SKM-1 treated with dmso at 0.1 percent for 144 hours (cell line): Measurements from ENCODE around the gene BICRAL.

Source experiments
- DNase-seq: peaks from one replicate; lab custom pipeline; 2025; ENCODE audit not compliant: unreplicated experiment; lab: John Stamatoyannopoulos, UW

Gene BICRAL

DNA sequence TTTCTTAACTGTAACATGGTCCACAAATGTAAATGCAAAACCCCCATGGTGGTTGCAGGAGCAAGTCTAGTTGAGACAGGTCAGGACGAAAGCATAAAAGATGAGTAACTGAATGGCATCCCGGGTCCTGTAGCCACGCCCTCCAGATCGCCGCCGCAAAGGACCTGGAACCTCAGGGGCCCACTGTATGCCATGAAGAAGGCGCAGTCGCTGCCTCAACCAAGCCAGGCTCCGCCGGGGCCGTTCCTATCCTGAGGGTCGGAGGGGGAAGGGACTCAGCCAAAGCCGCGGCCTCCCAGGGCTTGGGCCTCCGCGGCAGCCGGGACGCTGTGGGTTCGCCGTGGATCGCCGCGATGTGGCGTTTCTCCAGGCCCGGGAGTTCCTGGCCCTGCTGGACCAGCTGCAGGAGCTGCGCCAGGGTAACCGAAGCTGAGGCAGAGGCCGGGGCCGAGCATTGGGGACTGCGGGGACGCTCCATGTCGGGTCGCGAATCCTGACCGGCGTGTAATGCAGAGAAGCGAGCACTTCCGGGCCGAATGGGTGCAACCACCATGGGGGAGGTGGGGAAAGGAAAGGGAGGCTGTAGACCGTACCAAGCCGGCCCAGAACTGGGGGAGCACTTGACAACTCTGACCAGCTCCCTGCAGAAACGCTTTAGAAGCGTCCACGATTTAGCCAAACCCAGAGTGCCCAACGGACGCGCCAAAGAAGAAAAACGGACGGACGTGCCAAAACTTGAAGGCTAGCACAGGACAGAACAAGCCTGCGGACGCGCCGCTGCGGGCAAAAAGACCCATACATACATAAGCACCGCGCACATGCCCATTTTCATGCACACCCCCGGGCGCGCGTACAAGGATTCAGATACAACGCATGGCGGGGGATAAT, 108.7 kb downstream of the BICRAL start:
- DNase-seq, result peak; percentile 88

DNA sequence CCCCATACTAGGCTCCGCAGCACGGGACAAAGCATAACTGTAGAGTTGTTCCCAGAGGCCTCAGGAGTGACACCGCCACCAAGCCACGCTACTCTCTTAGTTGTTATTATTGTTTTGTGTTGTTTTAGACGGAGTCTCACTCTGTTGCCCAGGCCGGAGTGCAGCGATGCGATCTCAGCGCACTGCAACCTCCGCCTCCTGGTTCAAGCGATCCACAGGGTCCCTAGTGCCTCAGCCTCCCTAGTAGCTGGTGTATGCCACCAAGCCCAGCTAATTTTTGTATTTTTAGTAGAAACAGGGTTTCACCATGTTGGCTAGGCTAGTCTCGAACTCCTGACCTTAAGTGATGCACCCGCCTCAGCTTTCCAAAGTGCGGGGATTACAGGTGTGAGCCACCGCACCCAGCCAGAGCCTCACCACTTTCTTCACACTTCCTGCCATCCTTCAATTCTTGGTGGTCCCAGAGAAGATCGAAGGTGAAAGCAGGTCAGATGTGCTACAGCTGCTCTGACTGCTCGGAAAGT, 109.4 kb downstream of the BICRAL start:
- no peak for DNase-seq

- DNase-seq, result peak; percentile 42
Measured at GRCh38 chr6:42894041-42894828, 112.4 kb downstream of the BICRAL start.

DNA sequence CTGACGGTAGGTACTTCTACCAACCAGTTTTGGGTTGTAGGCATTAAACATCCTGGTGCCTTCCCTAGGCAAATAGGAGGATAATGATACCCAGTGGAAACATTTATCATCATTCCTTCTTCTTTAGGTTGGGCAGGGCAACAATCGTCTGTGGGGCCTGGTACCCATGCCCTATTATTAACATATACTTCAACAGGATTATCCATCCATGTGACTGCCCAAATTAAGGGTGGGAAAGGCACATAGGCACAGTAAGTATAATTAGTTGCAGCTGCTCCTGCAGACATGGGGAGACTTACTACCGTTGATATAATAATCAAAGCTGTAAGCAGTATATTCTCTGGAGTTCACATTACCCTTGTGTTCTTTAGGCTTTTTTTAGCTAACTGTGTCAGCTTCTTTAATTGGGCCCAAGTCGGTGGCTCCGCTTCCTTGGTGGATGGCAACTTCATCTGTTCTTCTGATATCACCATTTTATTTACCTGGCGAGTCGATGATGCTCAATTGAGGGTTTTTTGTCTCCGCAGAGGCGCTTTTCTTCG, 114.4 kb downstream of the BICRAL start:
- DNase-seq, result no peak

DNA sequence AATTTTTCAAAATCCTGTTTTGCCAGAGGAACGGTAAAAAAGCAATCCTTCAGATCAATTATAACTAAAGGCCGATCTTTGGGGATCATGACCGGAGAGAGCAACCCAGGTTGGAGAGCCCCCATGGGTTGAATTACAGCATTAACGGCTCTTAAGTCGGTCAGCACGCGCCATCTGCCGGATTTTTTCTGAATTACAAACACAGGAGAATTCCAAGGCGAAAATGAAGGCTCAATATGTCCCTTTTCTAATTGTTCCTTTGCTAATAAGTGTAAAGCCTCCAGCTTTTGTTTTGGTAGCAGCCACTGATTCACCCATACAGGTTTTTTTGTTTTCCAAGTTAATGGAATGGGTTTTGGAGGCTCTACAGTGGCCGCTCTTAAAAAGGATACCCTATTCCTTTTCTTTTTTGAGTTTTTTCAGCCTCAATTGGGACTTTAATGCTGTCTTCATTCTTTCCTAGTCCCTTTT, 117.1 kb downstream of the BICRAL start:
- DNase-seq, result peak; percentile 57

- DNase-seq, result no peak
Measured at GRCh38 chr6:42899871-42900270, 118.0 kb downstream of the BICRAL start.

DNA sequence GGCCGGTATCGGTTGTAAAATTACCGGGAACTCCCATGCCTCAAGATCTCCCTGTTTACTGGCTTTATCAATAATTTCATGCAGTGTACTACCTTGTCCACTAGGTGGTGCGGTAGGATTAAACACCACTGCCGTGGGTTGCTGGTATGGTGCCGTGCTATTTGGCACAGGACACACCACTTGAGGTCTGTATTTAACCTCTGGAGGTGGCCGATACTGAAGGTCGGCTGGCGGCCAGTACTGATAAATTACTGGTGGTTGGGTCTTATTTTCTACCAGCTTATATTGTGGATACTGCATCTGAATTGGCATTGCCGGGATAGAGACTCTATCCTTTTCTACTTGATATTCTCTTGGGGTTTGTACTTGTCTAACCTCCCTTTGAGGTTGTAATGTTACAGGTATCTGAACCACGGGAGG, 119.7 kb downstream of the BICRAL start:
- DNase-seq, result peak; percentile 66

GRCh38 chr6:42902429-42903263, 120.8 kb downstream of the BICRAL start:
- DNase-seq, result peak; percentile 13

DNA sequence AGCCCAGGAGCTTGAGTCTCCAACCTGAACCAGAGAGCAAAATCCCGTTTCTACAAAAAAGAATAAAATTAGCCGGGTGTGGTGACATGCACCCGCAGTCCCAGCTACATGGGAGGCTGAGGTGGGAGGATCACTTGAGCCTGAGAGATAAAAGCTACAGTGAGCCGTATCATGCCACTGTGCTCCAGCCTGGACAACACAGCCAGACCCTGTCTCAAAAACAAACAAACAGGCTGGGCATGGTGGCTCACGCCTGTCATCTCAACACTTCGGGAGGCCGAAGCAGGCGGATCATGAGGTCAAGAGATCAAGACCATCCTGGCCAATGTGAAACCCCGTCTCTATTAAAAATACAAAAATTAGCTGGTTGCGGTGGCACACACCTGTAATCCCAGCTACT, 122.6 kb downstream of the BICRAL start:
- no peak for DNase-seq

- no peak for DNase-seq
Measured at GRCh38 chr6:42907336-42907735, 125.5 kb downstream of the BICRAL start.

GRCh38 chr6:42909835-42910234, 128.0 kb downstream of the BICRAL start:
- DNase-seq, result no peak

- DNase-seq, result no peak
Measured at GRCh38 chr6:42911171-42912021, 129.5 kb downstream of the BICRAL start.

- DNase-seq, result no peak
Measured at GRCh38 chr6:42914546-42914945, 132.7 kb downstream of the BICRAL start.

DNA sequence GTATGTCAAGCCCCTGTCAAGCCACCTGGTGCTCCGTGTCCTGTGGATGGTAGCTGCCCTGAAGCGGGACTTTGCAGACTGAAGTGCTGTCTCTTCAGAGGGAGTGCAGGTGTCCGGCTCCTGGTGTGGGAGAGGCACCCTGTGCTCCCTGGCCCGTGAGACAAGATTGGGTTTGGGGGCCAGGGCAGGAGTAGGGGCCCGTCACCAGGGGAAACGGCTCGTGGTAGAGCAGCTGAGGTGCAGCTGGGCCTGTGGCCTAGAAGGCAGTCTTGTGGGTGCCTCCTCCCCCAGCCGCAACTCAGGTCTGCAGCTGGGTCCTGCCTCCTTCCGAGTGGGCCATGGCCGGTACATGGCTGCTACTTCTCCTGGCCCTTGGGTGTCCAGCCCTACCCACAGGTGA, 133.9 kb downstream of the BICRAL start, which contains the start of gene PTCRA:
Gene PTCRA, plus strand, starts transcription at position 322 of the 400 bp plus-strand sequence. Its CDS starts 17 bp downstream, at position 339.
- DNase-seq, result no peak

DNA sequence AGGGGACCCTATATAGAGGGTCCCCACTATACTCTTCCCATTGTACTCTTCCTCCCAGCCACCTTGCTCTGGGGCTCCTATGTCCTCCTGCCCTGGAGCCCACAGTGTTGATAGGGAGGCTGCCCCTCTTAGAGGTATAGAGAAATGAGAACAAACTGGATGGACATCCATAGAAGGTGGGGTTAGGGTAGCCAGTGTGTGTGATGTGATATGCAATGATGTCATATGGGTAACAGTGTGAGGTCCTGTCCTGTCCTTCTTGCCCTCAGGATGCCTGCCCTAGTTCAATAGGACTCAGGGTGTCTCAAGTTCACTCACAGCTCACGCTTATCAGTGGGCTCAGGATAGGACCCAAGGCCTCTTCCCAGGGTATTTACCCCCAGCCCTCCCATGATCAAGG, 134.4 kb downstream of the BICRAL start:
- DNase-seq, result no peak
